HepG2 (cell line): ENCODE measurements around the gene CCDC201. TPM values are rescaled to one million over a fixed set of nuclear protein-coding genes. Genes with fewer than 3 reads are reported as not detected.

Source experiments
- BORCS8-MEF2B ChIP-seq: sonication (generic); formaldehyde crosslinking; IDR thresholded peaks from 2 replicates; pipeline ENCODE4 v1.8.0; 2022; ENCODE audit warnings: mild to moderate bottlenecking, missing genetic modification reagents
- ELF4 ChIP-seq: sonication (generic); formaldehyde crosslinking; IDR thresholded peaks from 2 replicates; pipeline ENCODE4 v1.5.0; 2020; ENCODE audit warnings: missing genetic modification reagents, mild to moderate bottlenecking, moderate library complexity, borderline replicate concordance
- KLF6 ChIP-seq: IDR thresholded peaks from 2 replicates; pipeline ENCODE4 v1.8.0; 2016; ENCODE audit warnings: missing biosample characterization, missing genetic modification reagents
- NFYC ChIP-seq: IDR thresholded peaks from 2 replicates; pipeline ENCODE4 v1.6.1; 2016; ENCODE audit warnings: missing genetic modification reagents, missing compliant biosample characterization
- SOX13 ChIP-seq, 3 experiments: fragments of 450-650 bp in 1 of 3; sonication (generic) in 1 of 3; formaldehyde crosslinking in 1 of 3; IDR thresholded peaks in 2 of 3; conservative IDR thresholded peaks in 1 of 3; 2 replicates each; pipeline versions ENCODE4 v1.5.0 to v1.6.1; 2016 to 2020; ENCODE audit warnings: antibody characterized with exemption in 1 of 3, mild to moderate bottlenecking in 1 of 3, missing compliant biosample characterization in 1 of 3, missing genetic modification reagents in 1 of 3, moderate library complexity in 1 of 3
- SP2 ChIP-seq: sonication (generic); formaldehyde crosslinking; IDR thresholded peaks from 2 replicates; pipeline ENCODE4 v1.5.1; 2020; ENCODE audit warnings: mild to moderate bottlenecking, missing genetic modification reagents
- ZNF572 ChIP-seq: sonication (generic); formaldehyde crosslinking; IDR thresholded peaks from 2 replicates; pipeline ENCODE4 v1.5.1; 2020; ENCODE audit warnings: mild to moderate bottlenecking, missing genetic modification reagents
- ZNF589 ChIP-seq: sonication (generic); formaldehyde crosslinking; conservative IDR thresholded peaks from 2 replicates; pipeline ENCODE4 v1.8.0; 2022; ENCODE audit warnings: mild to moderate bottlenecking, moderate library complexity, missing genetic modification reagents
- ZNF607 ChIP-seq: sonication (generic); formaldehyde crosslinking; IDR thresholded peaks from 2 replicates; pipeline ENCODE4 v1.5.1; 2020; ENCODE audit warnings: missing genetic modification reagents, mild to moderate bottlenecking, borderline replicate concordance
- polyA plus RNA-seq, 8 experiments: library from polyadenylated mRNA; depleted of rRNA in 3 of 8; stranded (reverse) in 7 of 8; unstranded in 1 of 8; fragments of >200 nt; fragmentation: Illumina TruSeq in 4 of 8; extraction: Trizol in 4 of 8; gene quantifications; 2 replicates each; pipeline versions ENCODE4 v1.2.1 to v1.2.3, GENCODE V29; 2011 to 2016; ENCODE audit warnings: low read depth in 4 of 8, missing spikeins in 1 of 8, mixed read lengths in 1 of 8; ENCODE audit not compliant: insufficient read depth in 1 of 8
- total RNA-seq, 5 experiments: library from RNA; depleted of rRNA; stranded (reverse); fragments of >200 nt; fragmentation: Illumina TruSeq; extraction: Trizol; gene quantifications; 2 replicates each; pipeline ENCODE4 v1.2.3, GENCODE V29; 2016; ENCODE audit warnings: low read depth in 1 of 5
- TF ChIP-seq, protein P1 (sequence below): sonication (generic); formaldehyde crosslinking; IDR thresholded peaks from 2 replicates; pipeline ENCODE4 v1.5.1; 2020; ENCODE audit warnings: mild to moderate bottlenecking, moderate library complexity, missing genetic modification reagents
- TF ChIP-seq, protein P2 (sequence below): sonication (generic); formaldehyde crosslinking; IDR thresholded peaks from 2 replicates; pipeline ENCODE4 v1.9.0; 2021; ENCODE audit warnings: missing genetic modification reagents, mild to moderate bottlenecking, borderline replicate concordance
- TF ChIP-seq, protein P3 (sequence below): sonication (generic); formaldehyde crosslinking; IDR thresholded peaks from 2 replicates; pipeline ENCODE4 v1.8.0; 2022; ENCODE audit warnings: mild to moderate bottlenecking, missing genetic modification reagents

Gene CCDC201
- total and polyA plus RNA-seq, 2 of the 13 experiments (the other 11 are each of a cell fraction or from before 2014, with no cell fraction given): 0.92 TPM; not detected in 1

- peak; percentile 47; the same call in 1 of the 2 replicates for TF ChIP-seq ZNF572
- no peak for TF ChIP-seq NFYC (CRISPR knock-in tag)
- TF ChIP-seq ELF4 (CRISPR knock-in tag): no peak
- TF ChIP-seq, protein P1, sequence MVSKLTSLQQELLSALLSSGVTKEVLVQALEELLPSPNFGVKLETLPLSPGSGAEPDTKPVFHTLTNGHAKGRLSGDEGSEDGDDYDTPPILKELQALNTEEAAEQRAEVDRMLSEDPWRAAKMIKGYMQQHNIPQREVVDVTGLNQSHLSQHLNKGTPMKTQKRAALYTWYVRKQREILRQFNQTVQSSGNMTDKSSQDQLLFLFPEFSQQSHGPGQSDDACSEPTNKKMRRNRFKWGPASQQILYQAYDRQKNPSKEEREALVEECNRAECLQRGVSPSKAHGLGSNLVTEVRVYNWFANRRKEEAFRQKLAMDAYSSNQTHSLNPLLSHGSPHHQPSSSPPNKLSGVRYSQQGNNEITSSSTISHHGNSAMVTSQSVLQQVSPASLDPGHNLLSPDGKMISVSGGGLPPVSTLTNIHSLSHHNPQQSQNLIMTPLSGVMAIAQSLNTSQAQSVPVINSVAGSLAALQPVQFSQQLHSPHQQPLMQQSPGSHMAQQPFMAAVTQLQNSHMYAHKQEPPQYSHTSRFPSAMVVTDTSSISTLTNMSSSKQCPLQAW (CRISPR knock-in tag): peak; percentile 31; the same call in 1 of the 2 replicates
- TF ChIP-seq KLF6: 0 out of 2 replicates have a peak, but pooled peaks have one; percentile 27
- 0 out of 2 replicates have a peak, but pooled peaks have one; percentile 26 for TF ChIP-seq BORCS8-MEF2B
- TF ChIP-seq SP2 (CRISPR knock-in tag): peak; percentile 40; the same call in 1 of the 2 replicates
- TF ChIP-seq, protein P2, sequence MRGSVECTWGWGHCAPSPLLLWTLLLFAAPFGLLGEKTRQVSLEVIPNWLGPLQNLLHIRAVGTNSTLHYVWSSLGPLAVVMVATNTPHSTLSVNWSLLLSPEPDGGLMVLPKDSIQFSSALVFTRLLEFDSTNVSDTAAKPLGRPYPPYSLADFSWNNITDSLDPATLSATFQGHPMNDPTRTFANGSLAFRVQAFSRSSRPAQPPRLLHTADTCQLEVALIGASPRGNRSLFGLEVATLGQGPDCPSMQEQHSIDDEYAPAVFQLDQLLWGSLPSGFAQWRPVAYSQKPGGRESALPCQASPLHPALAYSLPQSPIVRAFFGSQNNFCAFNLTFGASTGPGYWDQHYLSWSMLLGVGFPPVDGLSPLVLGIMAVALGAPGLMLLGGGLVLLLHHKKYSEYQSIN: 0 out of 2 replicates have a peak, but pooled peaks have one; percentile 30
- TF ChIP-seq ZNF607: 0 out of 2 replicates have a peak, but pooled peaks have one; percentile 20
- TF ChIP-seq, protein P3, sequence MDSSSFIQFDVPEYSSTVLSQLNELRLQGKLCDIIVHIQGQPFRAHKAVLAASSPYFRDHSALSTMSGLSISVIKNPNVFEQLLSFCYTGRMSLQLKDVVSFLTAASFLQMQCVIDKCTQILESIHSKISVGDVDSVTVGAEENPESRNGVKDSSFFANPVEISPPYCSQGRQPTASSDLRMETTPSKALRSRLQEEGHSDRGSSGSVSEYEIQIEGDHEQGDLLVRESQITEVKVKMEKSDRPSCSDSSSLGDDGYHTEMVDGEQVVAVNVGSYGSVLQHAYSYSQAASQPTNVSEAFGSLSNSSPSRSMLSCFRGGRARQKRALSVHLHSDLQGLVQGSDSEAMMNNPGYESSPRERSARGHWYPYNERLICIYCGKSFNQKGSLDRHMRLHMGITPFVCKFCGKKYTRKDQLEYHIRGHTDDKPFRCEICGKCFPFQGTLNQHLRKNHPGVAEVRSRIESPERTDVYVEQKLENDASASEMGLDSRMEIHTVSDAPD: peak; percentile 28; the same call in 1 of the 2 replicates
- TF ChIP-seq SOX13 (IDR thresholded peaks at IDR 0.05): no peak
- TF ChIP-seq SOX13 (CRISPR knock-in tag; conservative IDR thresholded peaks at IDR 0.05 in 1 of 2, IDR thresholded peaks at IDR 0.05 in 1 of 2): no peak
- TF ChIP-seq ZNF589 (CRISPR knock-in tag): no peak
- TF ChIP-seq, all 625 proteins: peak for 19
Measured at GRCh38 chr7:45886931-45887667, 14.2 kb upstream of the CCDC201 start (continued).
